OCI-LY7 (cell line): ENCODE measurements around the gene SNAP25.

Experiments
- EZH2phosphoT487 ChIP-seq: fragments of 200-600 bp; sonication (generic); IDR thresholded peaks from 2 replicates; pipeline ENCODE4 v1.6.1; 2018; ENCODE audit warnings: low read depth, borderline replicate concordance, mild to moderate bottlenecking, mixed run types, antibody characterized with exemption, low read length, moderate library complexity, mixed read lengths
- TF ChIP-seq, protein P1 (sequence below): fragments of 200-600 bp; sonication (generic); conservative IDR thresholded peaks from 2 replicates; pipeline ENCODE4 v1.5.1; 2014; ENCODE audit warnings: mild to moderate bottlenecking, antibody characterized with exemption, low read length, moderate library complexity, mixed read lengths

DNA sequence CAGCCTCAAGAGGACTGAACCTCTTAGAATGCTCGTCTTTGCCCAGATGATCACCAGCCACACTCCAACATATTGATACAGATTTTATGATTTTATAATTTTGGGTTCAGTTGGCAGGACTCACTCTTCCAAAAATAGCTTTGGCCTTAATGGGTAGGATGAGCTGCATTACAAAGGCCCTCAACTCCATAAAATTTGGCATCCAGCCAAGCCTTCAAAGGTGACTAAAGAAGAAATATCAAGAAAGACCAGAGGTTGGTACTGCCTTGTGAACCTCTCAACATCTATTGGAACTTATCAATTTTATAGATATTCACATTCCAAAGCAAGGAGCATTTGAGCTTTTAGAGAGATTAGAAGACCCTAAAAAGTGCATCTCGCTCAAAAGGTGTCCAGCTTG is 48.4 kb upstream of the SNAP25 start:
- TF ChIP-seq, protein P1, sequence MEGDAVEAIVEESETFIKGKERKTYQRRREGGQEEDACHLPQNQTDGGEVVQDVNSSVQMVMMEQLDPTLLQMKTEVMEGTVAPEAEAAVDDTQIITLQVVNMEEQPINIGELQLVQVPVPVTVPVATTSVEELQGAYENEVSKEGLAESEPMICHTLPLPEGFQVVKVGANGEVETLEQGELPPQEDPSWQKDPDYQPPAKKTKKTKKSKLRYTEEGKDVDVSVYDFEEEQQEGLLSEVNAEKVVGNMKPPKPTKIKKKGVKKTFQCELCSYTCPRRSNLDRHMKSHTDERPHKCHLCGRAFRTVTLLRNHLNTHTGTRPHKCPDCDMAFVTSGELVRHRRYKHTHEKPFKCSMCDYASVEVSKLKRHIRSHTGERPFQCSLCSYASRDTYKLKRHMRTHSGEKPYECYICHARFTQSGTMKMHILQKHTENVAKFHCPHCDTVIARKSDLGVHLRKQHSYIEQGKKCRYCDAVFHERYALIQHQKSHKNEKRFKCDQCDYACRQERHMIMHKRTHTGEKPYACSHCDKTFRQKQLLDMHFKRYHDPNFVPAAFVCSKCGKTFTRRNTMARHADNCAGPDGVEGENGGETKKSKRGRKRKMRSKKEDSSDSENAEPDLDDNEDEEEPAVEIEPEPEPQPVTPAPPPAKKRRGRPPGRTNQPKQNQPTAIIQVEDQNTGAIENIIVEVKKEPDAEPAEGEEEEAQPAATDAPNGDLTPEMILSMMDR: no peak
- no peak for TF ChIP-seq EZH2phosphoT487
